Tibial nerve (tissue), 3 donors: ENCODE results near the gene NME7.

Source experiments
- CTCF ChIP-seq, 5 experiments: fragments of 200-600 bp in 3 of 5; fragments of 450-650 bp in 2 of 5; sonication (generic) in 3 of 5; IDR thresholded peaks; one replicate each; pipeline ENCODE4 v1.5.1; 2016 to 2019; ENCODE audit warnings: antibody characterized with exemption in 5 of 5, mild to moderate bottlenecking in 3 of 5, moderate library complexity in 2 of 5
- POLR2A ChIP-seq, 2 donors: fragments of 450-650 bp; IDR thresholded peaks; one replicate each; pipeline ENCODE4 v1.6.1; 2017; ENCODE audit warnings: antibody characterized with exemption in 2 of 2, mild to moderate bottlenecking in 2 of 2, moderate library complexity in 2 of 2

GRCh38 chr1:169367096-169367685 lies 406 bp downstream of the NME7 start:
- TF ChIP-seq CTCF (IDR thresholded peaks at IDR 0.05): no peak
- no peak for TF ChIP-seq POLR2A (IDR thresholded peaks at IDR 0.05)
